GM18508 (cell line): Measurements from ENCODE around the gene PIP5KL1.
"Not testable (repeated sequence)": the region's sequence is repeated elsewhere in the genome, so short reads cannot be mapped to it uniquely, and the experiment has no call there.

Source experiments
- ATAC-seq: cut with Tn5 transposase; IDR thresholded peaks from one replicate; pipeline ENCODE4 v1.9.1; 2021; ENCODE audit warnings: moderate number of reproducible peaks; ENCODE audit not compliant: insufficient read depth, unreplicated experiment

The PIP5KL1 gene

GRCh38 chr9:127899128-127899943 lies 31.2 kb downstream of the PIP5KL1 start, which contains the start of gene ST6GALNAC6:
TSS of gene ST6GALNAC6 (minus strand) at chr9:127899603. CDS start at chr9:127897981, 1,622 bp downstream.
- no peak for ATAC-seq

GRCh38 chr9:127898433-127899127 lies 32.0 kb downstream of the PIP5KL1 start:
- ATAC-seq, result no peak

- ATAC-seq, result no peak
These were observed 33.3 kb downstream of the PIP5KL1 start for GRCh38 chr9:127897193-127897692.

- no peak for ATAC-seq
These were observed 34.0 kb downstream of the PIP5KL1 start for GRCh38 chr9:127896395-127897192.

- ATAC-seq, result no peak
These were observed 34.8 kb downstream of the PIP5KL1 start for GRCh38 chr9:127895811-127896210.

- ATAC-seq, result no peak
These were observed 37.2 kb downstream of the PIP5KL1 start for GRCh38 chr9:127893392-127893791.

GRCh38 chr9:127892831-127893230 lies 37.7 kb downstream of the PIP5KL1 start:
- no peak for ATAC-seq

GRCh38 chr9:127890053-127890452 lies 40.5 kb downstream of the PIP5KL1 start:
- no peak for ATAC-seq

- ATAC-seq, result no peak
These were observed 42.8 kb downstream of the PIP5KL1 start for GRCh38 chr9:127887792-127888191.

- no peak for ATAC-seq
These were observed 44.1 kb downstream of the PIP5KL1 start for GRCh38 chr9:127886401-127886972.

- ATAC-seq, result no peak
These were observed 44.9 kb downstream of the PIP5KL1 start for GRCh38 chr9:127885508-127886281.

- ATAC-seq, result no peak
These were observed 45.5 kb downstream of the PIP5KL1 start for GRCh38 chr9:127884976-127885490.

- ATAC-seq, result no peak
These were observed 46.1 kb downstream of the PIP5KL1 start for GRCh38 chr9:127884427-127884911.

GRCh38 chr9:127883959-127884358 lies 46.6 kb downstream of the PIP5KL1 start:
- ATAC-seq, result no peak

GRCh38 chr9:127881715-127882114 lies 48.9 kb downstream of the PIP5KL1 start:
- not testable (repeated sequence) for ATAC-seq

- no peak for ATAC-seq
These were observed 50.4 kb downstream of the PIP5KL1 start for GRCh38 chr9:127880143-127880542.

- no peak for ATAC-seq
These were observed 51.8 kb downstream of the PIP5KL1 start for GRCh38 chr9:127878652-127879390.

GRCh38 chr9:127878001-127878651 lies 52.5 kb downstream of the PIP5KL1 start:
- no peak for ATAC-seq
